ENCODE results near the gene ATXN1. TPM values are rescaled to one million over a fixed set of nuclear protein-coding genes. Genes with fewer than 3 reads are reported as not detected.
"Not testable (repeated sequence)": the region's sequence is repeated elsewhere in the genome, so short reads cannot be mapped to it uniquely, and the experiment has no call there.

Gene ATXN1
- total RNA-seq, 1 experiment from 2014 or later, result 27.0 TPM

DNA sequence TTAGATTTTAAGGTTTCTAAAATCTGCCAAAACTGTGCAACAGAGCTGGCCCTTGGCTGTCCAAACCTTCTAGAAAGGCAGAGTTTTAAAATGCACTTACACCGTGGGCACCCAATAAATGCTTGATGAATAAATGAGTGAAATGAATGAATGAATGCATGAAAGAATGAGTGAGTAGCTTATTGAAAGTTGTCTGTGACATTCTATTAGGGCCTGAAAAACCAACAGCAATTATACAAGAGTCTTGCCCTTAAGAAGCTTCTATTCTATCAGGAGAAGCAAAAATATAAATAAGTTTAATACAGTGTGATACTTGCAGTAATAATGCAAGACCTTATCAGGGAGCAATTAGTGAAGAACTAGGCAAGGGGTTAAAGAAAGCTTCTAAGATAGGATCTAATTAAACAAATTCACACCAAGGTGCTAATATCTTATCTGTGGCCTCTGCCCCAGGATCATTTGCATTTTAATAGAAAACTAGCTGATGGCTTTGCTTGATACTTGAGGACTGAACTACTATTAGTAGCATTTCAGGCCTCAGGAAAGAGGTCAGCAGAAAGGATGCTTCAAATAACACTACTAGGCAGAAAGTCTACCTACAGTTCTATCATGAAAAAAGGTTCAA, 292.2 kb downstream of the ATXN1 start:
- intact Hi-C loops (cut with micrococcal nuclease), result no loop called here
- TF ChIP-seq, protein P1, sequence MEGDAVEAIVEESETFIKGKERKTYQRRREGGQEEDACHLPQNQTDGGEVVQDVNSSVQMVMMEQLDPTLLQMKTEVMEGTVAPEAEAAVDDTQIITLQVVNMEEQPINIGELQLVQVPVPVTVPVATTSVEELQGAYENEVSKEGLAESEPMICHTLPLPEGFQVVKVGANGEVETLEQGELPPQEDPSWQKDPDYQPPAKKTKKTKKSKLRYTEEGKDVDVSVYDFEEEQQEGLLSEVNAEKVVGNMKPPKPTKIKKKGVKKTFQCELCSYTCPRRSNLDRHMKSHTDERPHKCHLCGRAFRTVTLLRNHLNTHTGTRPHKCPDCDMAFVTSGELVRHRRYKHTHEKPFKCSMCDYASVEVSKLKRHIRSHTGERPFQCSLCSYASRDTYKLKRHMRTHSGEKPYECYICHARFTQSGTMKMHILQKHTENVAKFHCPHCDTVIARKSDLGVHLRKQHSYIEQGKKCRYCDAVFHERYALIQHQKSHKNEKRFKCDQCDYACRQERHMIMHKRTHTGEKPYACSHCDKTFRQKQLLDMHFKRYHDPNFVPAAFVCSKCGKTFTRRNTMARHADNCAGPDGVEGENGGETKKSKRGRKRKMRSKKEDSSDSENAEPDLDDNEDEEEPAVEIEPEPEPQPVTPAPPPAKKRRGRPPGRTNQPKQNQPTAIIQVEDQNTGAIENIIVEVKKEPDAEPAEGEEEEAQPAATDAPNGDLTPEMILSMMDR (conservative IDR thresholded peaks at IDR 0.05; ENCODE audit: low read depth, low read length), result no peak
- TF ChIP-seq EZH2 (IDR thresholded peaks at IDR 0.05; ENCODE audit: low read length, unreplicated experiment) (no peak), EZH2phosphoT487 (IDR thresholded peaks at IDR 0.05; ENCODE audit: borderline replicate concordance, low read length) (no peak)
- H3K27me3 ChIP-seq (ENCODE audit: low read length), result no peaks in the 10 kb centered on the region
- no peak overlapping the region for H3K4me2 ChIP-seq (ENCODE audit: low read length)
- H3K36me3 ChIP-seq (ENCODE audit: low read depth, low read length), result no peaks in the 10 kb centered on the region
- H2AFZ ChIP-seq (ENCODE audit: low read length), result no peak overlapping the region
- H3K79me2 ChIP-seq (ENCODE audit: low read length), result no peaks in the 10 kb centered on the region
- H3K4me3 ChIP-seq (ENCODE audit: low read length), result no peak overlapping the region
- no TSS peak for BruUV-seq (replicated peaks)
- no peak overlapping the region for H3K9ac ChIP-seq (ENCODE audit: low read length)
- H3K27ac ChIP-seq (ENCODE audit: low read length), result no peak overlapping the region
- H3K9me2 ChIP-seq (replicated peaks; ENCODE audit: low read length), result no peaks in the 10 kb centered on the region
- no peak for DNase-seq
- H3K4me1 ChIP-seq (ENCODE audit: insufficient read depth, low read length), result peaks cover 11% of the 10 kb centered on the region
- ChIA-PET POLR2A (ENCODE audit: unreplicated experiment) (no interaction called here), CTCF (no interaction called here)
- H3K9me3 ChIP-seq (ENCODE audit: low read length), result no peaks in the 10 kb centered on the region
- no peak for ATAC-seq
- H3F3A ChIP-seq (ENCODE audit: low read length, unreplicated experiment), result no peaks in the 10 kb centered on the region
- H4K20me1 ChIP-seq (ENCODE audit: low read length), result 0 out of 2 replicates have a peak, but pooled peaks cover 3% of the 10 kb centered on the region

DNA sequence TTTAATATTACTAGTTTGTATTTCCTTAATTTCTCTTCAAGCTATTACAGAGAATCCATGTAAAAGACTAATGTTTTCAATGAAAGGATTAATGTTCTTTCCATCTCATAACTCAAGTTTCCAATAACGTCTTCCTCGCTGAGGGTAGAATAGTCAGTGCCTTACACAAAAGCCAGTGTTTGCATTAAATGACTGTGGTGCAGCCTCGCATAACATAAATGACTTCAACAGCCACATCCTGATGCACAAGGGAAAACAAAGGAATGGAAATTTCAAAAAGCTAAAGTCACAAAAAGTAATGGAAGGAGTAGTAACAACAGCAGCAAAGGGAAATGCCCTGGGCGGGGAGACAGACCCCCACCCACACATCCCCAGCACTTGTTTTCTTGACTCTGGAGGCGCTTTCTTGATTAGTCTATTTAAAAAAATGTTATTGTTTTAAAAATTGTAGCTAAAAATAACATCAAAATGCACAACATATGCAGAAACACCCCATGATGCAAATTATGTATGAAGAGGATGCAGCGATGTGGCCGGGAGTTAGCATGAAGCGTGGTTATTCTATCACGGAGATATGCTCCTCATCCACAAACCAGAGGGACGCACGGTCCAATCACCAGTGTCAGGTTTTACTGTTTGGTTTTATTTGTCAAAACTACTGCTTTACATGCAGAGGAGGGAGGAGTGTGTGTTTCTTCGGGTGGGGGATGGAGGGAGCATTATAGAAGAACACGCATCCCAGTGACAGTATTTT, 294.3 kb downstream of the ATXN1 start:
- POLR2A ChIA-PET (ENCODE audit: unreplicated experiment), result no interaction called here
- H4K20me1 ChIP-seq (ENCODE audit: low read length), result 0 out of 2 replicates have a peak, but pooled peaks cover 3% of the 10 kb centered on the region
- H3F3A ChIP-seq (ENCODE audit: low read length, unreplicated experiment), result no peaks in the 10 kb centered on the region
- ATAC-seq (no peak), DNase-seq (no peak)
- no peak overlapping the region for H3K9ac ChIP-seq (ENCODE audit: low read length)
- intact Hi-C loops (cut with micrococcal nuclease), result no loop called here
- BruUV-seq (replicated peaks), result no TSS peak
- no peaks in the 10 kb centered on the region for H3K9me2 ChIP-seq (replicated peaks; ENCODE audit: low read length)
- no peaks in the 10 kb centered on the region for H3K79me2 ChIP-seq (ENCODE audit: low read length)
- H2AFZ ChIP-seq (ENCODE audit: low read length), result no peak overlapping the region
- no peak overlapping the region for H3K27ac ChIP-seq (ENCODE audit: low read length)
- no peaks in the 10 kb centered on the region for H3K9me3 ChIP-seq (ENCODE audit: low read length)
- CTCF ChIA-PET, result no interaction called here
- H3K4me2 ChIP-seq (ENCODE audit: low read length), result no peak overlapping the region
- no peaks in the 10 kb centered on the region for H3K27me3 ChIP-seq (ENCODE audit: low read length)
- no peaks in the 10 kb centered on the region for H3K36me3 ChIP-seq (ENCODE audit: low read depth, low read length)
- TF ChIP-seq EZH2phosphoT487 (IDR thresholded peaks at IDR 0.05; ENCODE audit: borderline replicate concordance, low read length) (no peak), EZH2 (IDR thresholded peaks at IDR 0.05; ENCODE audit: low read length, unreplicated experiment) (no peak)
- TF ChIP-seq, protein P1 (conservative IDR thresholded peaks at IDR 0.05; ENCODE audit: low read depth, low read length), result no peak
- H3K4me1 ChIP-seq (ENCODE audit: insufficient read depth, low read length), result peaks cover 3% of the 10 kb centered on the region
- no peak overlapping the region for H3K4me3 ChIP-seq (ENCODE audit: low read length)

DNA sequence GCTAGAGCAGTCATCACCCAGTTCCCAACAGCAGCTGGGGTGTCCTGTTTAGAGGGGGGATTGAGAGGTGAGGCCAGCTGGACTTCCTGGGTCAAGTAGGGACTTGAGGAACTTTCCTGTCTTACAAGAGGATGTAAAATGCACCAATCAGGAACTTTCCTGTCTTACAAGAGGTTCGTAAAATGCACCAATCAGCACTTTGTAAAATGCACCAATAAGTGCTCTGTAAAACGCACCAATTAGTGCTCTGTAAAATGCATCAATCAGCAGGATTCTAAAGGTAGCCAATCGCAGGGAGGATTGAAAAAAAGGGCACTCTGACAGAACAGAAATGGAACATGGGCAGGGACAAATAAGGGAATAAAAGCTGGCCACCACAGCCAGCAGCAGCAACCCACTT, 297.2 kb downstream of the ATXN1 start:
- BruUV-seq (replicated peaks), result no TSS peak
- no peaks in the 10 kb centered on the region for H3K9me3 ChIP-seq (ENCODE audit: low read length)
- H3K4me2 ChIP-seq (ENCODE audit: low read length), result no peak overlapping the region
- no peak overlapping the region for H3K4me3 ChIP-seq (ENCODE audit: low read length)
- H4K20me1 ChIP-seq (ENCODE audit: low read length), result no peaks in the 10 kb centered on the region
- POLR2A ChIA-PET (ENCODE audit: unreplicated experiment), result no interaction called here
- H3K27ac ChIP-seq (ENCODE audit: low read length), result no peak overlapping the region
- no peaks in the 10 kb centered on the region for H3F3A ChIP-seq (ENCODE audit: low read length, unreplicated experiment)
- H3K36me3 ChIP-seq (ENCODE audit: low read depth, low read length), result no peaks in the 10 kb centered on the region
- intact Hi-C loops (cut with micrococcal nuclease), result no loop called here
- no peaks in the 10 kb centered on the region for H3K27me3 ChIP-seq (ENCODE audit: low read length)
- CTCF ChIA-PET, result no interaction called here
- no peak for DNase-seq
- no peak overlapping the region for H3K9ac ChIP-seq (ENCODE audit: low read length)
- H3K9me2 ChIP-seq (replicated peaks; ENCODE audit: low read length), result no peaks in the 10 kb centered on the region
- no peaks in the 10 kb centered on the region for H3K79me2 ChIP-seq (ENCODE audit: low read length)
- TF ChIP-seq EZH2phosphoT487 (IDR thresholded peaks at IDR 0.05; ENCODE audit: borderline replicate concordance, low read length), result no peak
- TF ChIP-seq, protein P1 (conservative IDR thresholded peaks at IDR 0.05; ENCODE audit: low read depth, low read length), result no peak
- TF ChIP-seq EZH2 (IDR thresholded peaks at IDR 0.05; ENCODE audit: low read length, unreplicated experiment), result no peak
- H3K4me1 ChIP-seq (ENCODE audit: insufficient read depth, low read length), result no peaks in the 10 kb centered on the region; the same call in 1 of the 2 replicates
- no peak for ATAC-seq
- H2AFZ ChIP-seq (ENCODE audit: low read length), result no peak overlapping the region

DNA sequence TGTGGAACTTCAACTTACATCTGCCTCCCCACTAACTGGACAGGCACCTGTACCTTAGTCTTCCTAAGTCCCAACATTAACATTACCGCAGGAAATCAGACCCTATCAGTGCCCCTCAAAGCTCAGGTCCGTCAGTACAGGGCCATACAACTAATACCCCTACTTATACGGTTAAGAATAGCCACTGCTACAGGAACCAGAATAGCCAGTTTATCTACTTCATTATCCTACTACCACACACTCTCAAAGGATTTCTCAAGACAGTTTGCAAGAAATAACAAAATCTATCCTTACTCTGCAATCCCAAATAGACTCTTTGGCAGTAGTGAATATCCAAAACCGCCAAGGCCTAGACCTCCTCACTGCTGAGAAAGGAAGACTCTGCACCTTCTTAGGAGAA, 298.0 kb downstream of the ATXN1 start:
- H3K9ac ChIP-seq (ENCODE audit: low read length); H2AFZ ChIP-seq (ENCODE audit: low read length); H3K36me3 ChIP-seq (ENCODE audit: low read depth, low read length); POLR2A ChIA-PET (ENCODE audit: unreplicated experiment); H3K4me1 ChIP-seq (ENCODE audit: insufficient read depth, low read length); H4K20me1 ChIP-seq (ENCODE audit: low read length); H3K4me2 ChIP-seq (ENCODE audit: low read length); ATAC-seq; CTCF ChIA-PET; H3K4me3 ChIP-seq (ENCODE audit: low read length); BruUV-seq (replicated peaks); H3K9me3 ChIP-seq (ENCODE audit: low read length); H3K27ac ChIP-seq (ENCODE audit: low read length); H3K9me2 ChIP-seq (replicated peaks; ENCODE audit: low read length); intact Hi-C loops (cut with micrococcal nuclease); H3K27me3 ChIP-seq (ENCODE audit: low read length); H3K79me2 ChIP-seq (ENCODE audit: low read length); H3F3A ChIP-seq (ENCODE audit: low read length, unreplicated experiment); DNase-seq: not testable (repeated sequence)

Measured in PC-3 (cell line).